Bronchial epithelial cell (primary cell): ENCODE measurements around the gene NHEJ1. TPM values are rescaled to one million over a fixed set of nuclear protein-coding genes. Genes with fewer than 3 reads are reported as not detected.

Experiments
- DNase-seq: peaks from one replicate; pipeline ENCODE4 v3.0.0-alpha.2; 2010; ENCODE audit warnings: low read depth
- FAIRE-seq: peaks from 2 replicates; lab custom pipeline; 2011; peaks lifted over from hg19 to GRCh38; lab: Jason Lieb, UNC
- H3K27me3 ChIP-seq: 2 replicates; pipeline ENCODE4 v1.5.1; 2011; ENCODE audit warnings: low read length; ENCODE audit not compliant: control insufficient read depth, insufficient read depth
- H3K36me3 ChIP-seq: 2 replicates; pipeline ENCODE4 v1.5.1; 2011; ENCODE audit warnings: low read length; ENCODE audit not compliant: control insufficient read depth, insufficient read depth
- H3K4me3 ChIP-seq: 2 replicates; pipeline ENCODE4 v1.5.1; 2011; ENCODE audit warnings: mild to moderate bottlenecking, low read depth, low read length, control low read depth
- total RNA-seq: library from RNA; depleted of rRNA; stranded (reverse); fragments of >200 nt; gene quantifications from 2 replicates; pipeline ENCODE4 v1.2.1, GENCODE V29; 2014
- TF ChIP-seq, protein P1 (sequence below): IDR thresholded peaks from 2 replicates; pipeline ENCODE4 v1.5.1; 2011; ENCODE audit warnings: mild to moderate bottlenecking, moderate library complexity, low read length, control low read depth, inconsistent platforms; ENCODE audit not compliant: insufficient read depth, severe bottlenecking

NHEJ1 gene
- total RNA-seq, 1 donor from 2014 or later = 22.1 TPM

DNA sequence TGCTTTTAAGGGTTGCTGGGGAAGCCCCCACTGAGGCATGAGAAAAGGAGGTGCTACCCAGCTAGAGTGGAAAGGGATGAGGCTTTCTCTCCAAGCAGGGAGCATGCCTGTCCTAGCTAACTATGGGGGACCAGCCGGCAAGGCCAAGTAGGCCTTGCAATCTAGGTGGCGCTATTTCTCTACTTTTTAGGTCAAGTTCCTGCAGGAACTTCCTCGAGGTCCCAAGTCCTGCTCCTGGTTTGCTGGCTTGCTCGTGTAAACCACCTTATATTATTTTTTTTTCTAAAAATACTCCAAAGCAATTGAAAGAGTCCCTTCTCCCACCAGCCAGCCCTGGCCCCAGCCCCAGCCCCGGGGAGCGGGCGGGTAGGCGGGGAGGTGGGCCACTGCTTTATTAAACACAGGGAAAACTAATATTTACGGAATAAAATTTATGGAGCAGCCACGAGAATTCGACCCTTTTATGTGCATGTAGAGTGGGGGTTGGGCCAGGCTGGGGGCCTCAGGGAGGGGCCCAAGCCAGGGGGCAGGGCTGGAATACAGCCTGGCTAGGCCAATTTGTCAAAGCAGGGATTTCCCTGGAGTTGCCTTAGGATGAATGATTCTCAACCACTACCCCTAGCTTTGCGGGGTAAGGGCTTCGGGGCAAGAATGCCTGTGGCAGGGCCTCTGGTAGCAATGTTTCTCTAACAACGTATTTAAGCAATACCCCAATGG lies 87.0 kb downstream of the NHEJ1 start:
- Histone ChIP-seq H3K27me3 (no peaks in the 10 kb centered on the region), H3K4me3 (no peak overlapping the region), H3K36me3 (no peaks in the 10 kb centered on the region)
- DNase-seq = peak; percentile 52
- TF ChIP-seq, protein P1, sequence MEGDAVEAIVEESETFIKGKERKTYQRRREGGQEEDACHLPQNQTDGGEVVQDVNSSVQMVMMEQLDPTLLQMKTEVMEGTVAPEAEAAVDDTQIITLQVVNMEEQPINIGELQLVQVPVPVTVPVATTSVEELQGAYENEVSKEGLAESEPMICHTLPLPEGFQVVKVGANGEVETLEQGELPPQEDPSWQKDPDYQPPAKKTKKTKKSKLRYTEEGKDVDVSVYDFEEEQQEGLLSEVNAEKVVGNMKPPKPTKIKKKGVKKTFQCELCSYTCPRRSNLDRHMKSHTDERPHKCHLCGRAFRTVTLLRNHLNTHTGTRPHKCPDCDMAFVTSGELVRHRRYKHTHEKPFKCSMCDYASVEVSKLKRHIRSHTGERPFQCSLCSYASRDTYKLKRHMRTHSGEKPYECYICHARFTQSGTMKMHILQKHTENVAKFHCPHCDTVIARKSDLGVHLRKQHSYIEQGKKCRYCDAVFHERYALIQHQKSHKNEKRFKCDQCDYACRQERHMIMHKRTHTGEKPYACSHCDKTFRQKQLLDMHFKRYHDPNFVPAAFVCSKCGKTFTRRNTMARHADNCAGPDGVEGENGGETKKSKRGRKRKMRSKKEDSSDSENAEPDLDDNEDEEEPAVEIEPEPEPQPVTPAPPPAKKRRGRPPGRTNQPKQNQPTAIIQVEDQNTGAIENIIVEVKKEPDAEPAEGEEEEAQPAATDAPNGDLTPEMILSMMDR = peak; percentile 80
- no peak for FAIRE-seq

DNA sequence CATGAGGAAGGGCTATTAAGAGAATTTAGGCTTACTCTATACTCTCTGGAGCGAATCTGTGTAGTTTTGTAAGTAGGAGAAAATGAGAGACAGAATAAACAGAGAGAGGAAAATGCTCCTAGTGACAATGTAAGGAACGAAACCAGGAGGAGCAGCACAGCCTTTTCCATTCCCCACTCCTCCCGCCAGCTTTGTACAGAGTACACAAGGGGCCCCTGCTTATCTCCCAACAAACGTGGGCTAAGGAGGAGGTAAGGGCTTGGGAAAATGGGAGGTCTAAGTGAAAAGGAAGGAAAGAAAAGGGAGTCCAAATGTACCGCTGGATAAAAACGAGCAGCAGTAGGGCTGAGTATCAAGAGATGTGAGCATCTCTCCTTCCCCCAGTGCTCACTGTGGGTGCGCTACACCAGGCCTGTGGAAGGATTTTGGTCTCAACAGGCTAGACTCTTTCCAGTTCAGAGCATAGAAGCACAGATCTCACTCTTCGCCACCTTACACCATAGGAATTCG lies 87.8 kb downstream of the NHEJ1 start:
- TF ChIP-seq, protein P1 = no peak
- no peak overlapping the region for H3K4me3 ChIP-seq
- no peaks in the 10 kb centered on the region for H3K27me3 ChIP-seq
- no peak for DNase-seq
- no peaks in the 10 kb centered on the region for H3K36me3 ChIP-seq
- no peak for FAIRE-seq

DNA sequence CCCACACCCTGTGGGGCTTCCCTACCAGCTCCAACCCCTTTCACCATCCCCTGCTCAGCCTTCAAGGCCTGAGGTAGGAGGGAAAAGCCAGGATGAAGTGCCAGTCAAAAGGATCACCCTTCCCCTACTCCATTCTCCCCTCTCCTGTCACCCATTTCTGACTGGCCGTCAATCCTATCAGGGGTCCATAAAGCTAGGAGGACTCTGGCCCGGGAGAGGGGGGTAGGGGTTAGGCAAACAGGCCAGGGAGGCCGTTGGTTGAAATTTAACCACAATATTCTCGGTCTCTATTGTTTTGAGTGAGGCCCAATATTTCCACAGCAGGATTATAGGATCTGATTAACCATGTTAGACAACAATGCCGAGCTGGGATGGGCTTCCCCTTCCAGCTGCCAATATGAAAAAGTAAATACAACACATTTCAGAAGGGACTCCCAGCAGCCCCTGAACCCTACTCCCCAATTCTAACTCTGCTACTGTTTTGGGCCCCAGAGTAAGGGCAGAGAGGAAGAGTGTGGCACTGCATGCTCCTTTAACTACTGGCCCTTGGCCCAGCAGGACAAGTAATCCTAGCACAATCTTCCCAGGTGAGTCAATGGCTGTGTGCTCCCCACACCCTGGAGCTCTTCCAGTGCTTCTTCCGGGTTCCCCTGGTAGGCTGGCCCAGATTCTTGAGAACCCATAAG lies 89.3 kb downstream of the NHEJ1 start:
- DNase-seq (peak; percentile 71), FAIRE-seq (no peak)
- Histone ChIP-seq H3K36me3 (no peaks in the 10 kb centered on the region), H3K27me3 (no peaks in the 10 kb centered on the region), H3K4me3 (no peak overlapping the region)
- TF ChIP-seq, protein P1 = no peak

DNA sequence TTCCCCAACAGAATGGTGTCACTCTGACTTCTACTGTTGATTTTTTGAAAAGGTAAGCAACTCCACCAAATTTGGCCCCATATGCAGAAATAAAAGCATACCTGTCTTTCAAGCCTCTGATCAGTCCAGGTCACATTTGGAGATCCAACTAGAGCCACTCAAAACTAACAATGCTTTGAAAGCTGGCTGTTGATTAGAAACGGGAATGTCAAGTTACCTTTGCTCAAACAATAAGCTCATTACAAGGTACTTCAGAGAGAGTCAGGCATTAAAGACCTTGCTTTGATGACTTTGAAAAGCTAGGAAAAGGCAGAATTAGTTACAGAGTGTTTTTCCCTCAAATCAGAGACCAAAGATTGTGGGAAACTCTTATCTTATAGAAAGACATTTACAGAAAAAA lies 95.1 kb downstream of the NHEJ1 start:
- Histone ChIP-seq H3K4me3 (no peak overlapping the region), H3K36me3 (no peaks in the 10 kb centered on the region), H3K27me3 (peaks cover 11% of the 10 kb centered on the region)
- FAIRE-seq (no peak), DNase-seq (no peak)
- TF ChIP-seq, protein P1 = no peak

DNA sequence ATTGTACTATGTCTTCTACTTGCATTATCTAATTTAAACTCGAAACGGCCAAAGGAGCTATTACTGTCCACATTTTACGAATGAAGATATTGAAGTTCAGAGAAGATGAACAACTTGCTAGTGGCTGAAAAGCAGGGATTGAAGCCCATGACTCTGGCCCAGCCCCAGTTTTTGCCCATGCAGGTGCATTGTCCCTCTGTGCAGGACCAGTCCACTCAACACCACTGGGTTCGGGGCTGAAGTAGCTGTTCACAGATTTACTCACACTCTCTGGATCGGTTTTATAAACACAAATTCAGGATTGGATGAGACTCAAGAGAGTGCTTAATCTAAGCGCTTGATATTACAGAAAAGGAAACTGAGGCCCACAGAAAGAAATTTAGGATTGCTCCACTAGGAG lies 98.5 kb downstream of the NHEJ1 start:
- FAIRE-seq = no peak
- Histone ChIP-seq H3K27me3 (peaks cover 36% of the 10 kb centered on the region), H3K36me3 (no peaks in the 10 kb centered on the region), H3K4me3 (no peak overlapping the region)
- DNase-seq = no peak
- TF ChIP-seq, protein P1 = no peak
